ENCODE data around the gene RBM28.

Gene RBM28

GRCh38 chr7:128379900-128380479 lies 36.3 kb upstream of the RBM28 start (continued):
- TF ChIP-seq ZNF433 (tag by site-specific recombination; IDR thresholded peaks at IDR 0.05; ENCODE audit: low read depth) (no peak), SP7 (tag by site-specific recombination; IDR thresholded peaks at IDR 0.05) (no peak), BCL11B (tag by site-specific recombination; IDR thresholded peaks at IDR 0.05; ENCODE audit: low read depth) (no peak), ZNF324 (tag by site-specific recombination; IDR thresholded peaks at IDR 0.05) (no peak), REPIN1 (tag by site-specific recombination; IDR thresholded peaks at IDR 0.05; ENCODE audit: low read depth) (no peak), ZBTB48 (tag by site-specific recombination; IDR thresholded peaks at IDR 0.05) (no peak), ZNF670 (tag by site-specific recombination; IDR thresholded peaks at IDR 0.05; ENCODE audit: low read depth) (no peak)

DNA sequence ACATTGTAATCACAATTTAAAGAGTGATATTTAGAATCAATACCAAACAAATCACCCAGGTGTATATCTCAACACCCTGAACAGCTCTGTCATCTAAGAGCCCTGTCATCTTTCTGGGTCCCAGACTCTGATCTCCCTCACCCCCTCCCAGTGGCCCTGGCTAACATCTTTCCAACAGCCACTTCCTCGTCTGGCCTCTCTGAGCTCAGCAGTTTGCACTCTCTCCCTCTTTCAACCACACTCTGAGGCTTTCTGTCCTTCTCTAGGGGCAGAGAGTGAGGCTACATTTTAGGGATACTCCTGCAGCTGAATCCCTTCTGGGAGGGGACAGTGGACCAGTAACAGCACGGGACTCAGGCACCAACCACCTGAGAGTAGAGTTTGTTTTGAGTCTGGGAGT lies 34.9 kb upstream of the RBM28 start:
- CTCF ChIA-PET, result interaction anchor here (0.7 to 18.1 kb wide), 6 partner anchors 9 to 154 kb away, joined by 3 to 378 read pairs (median 4); partner anchors contain the start of gene RBM28
- TF ChIP-seq OVOL3 (tag by site-specific recombination; IDR thresholded peaks at IDR 0.05), result no peak
- TF ChIP-seq ZNF660 (tag by site-specific recombination; IDR thresholded peaks at IDR 0.05), result no peak
- no peak for TF ChIP-seq ZFP3 (tag by site-specific recombination; IDR thresholded peaks at IDR 0.05; ENCODE audit: low read depth)
- TF ChIP-seq ZNF473 (tag by site-specific recombination; IDR thresholded peaks at IDR 0.05), result no peak
- TF ChIP-seq RBAK (tag by site-specific recombination; IDR thresholded peaks at IDR 0.05), result no peak
- TF ChIP-seq ZNF514 (tag by site-specific recombination; IDR thresholded peaks at IDR 0.05), result no peak
- TF ChIP-seq MYNN (tag by site-specific recombination; IDR thresholded peaks at IDR 0.05; ENCODE audit: borderline replicate concordance), result no peak
- TF ChIP-seq ZNF521 (tag by site-specific recombination; IDR thresholded peaks at IDR 0.05), result no peak
- TF ChIP-seq ZNF2 (tag by site-specific recombination; IDR thresholded peaks at IDR 0.05), result no peak
- no peak for TF ChIP-seq ZNF791 (tag by site-specific recombination; IDR thresholded peaks at IDR 0.05)
- TF ChIP-seq, protein P1, sequence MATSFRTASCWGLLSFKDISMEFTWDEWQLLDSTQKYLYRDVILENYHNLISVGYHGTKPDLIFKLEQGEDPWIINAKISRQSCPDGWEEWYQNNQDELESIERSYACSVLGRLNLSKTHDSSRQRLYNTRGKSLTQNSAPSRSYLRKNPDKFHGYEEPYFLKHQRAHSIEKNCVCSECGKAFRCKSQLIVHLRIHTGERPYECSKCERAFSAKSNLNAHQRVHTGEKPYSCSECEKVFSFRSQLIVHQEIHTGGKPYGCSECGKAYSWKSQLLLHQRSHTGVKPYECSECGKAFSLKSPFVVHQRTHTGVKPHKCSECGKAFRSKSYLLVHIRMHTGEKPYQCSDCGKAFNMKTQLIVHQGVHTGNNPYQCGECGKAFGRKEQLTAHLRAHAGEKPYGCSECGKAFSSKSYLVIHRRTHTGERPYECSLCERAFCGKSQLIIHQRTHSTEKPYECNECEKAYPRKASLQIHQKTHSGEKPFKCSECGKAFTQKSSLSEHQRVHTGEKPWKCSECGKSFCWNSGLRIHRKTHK (tag by site-specific recombination; IDR thresholded peaks at IDR 0.05), result no peak
- POLR2A ChIA-PET, result no interaction called here
- no peaks in the 10 kb centered on the region for H3K36me3 ChIP-seq (ENCODE audit: control insufficient read depth in 2 of 2, insufficient read depth in 1 of 2, low read length in 2 of 2)
- H3K4me3 ChIP-seq (ENCODE audit: low read depth, low read length), result no peak overlapping the region
- H3K9me3 ChIP-seq (ENCODE audit: control insufficient read depth, insufficient read depth, low read depth, low read length), result no peaks in the 10 kb centered on the region
- H3K4me1 ChIP-seq (ENCODE audit: control insufficient read depth, insufficient read depth, low read length), result no peaks in the 10 kb centered on the region
- no peak overlapping the region for H3K27ac ChIP-seq (ENCODE audit: extremely low read depth, low read depth, low read length)

DNA sequence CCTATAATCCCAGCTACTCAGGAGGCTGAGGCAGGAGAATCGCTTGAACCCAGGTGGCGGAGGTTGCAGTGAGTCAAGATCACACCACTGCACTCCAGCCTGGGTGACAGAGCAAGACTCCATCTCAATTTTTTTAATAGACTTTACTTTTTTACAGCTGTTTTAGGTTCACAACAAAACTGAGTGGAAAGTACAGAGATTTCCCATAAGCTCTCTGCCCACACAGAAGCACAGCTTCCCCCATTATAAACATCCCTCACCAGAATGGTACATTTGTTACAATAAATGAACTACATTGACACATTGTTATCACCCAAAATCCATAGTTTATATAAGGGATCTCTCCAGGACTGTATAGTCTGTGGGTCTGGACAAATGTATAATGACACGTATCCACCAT lies 32.4 kb upstream of the RBM28 start:
- no peak overlapping the region for H3K4me3 ChIP-seq (ENCODE audit: low read depth, low read length)
- H3K36me3 ChIP-seq (ENCODE audit: control insufficient read depth in 2 of 2, insufficient read depth in 1 of 2, low read length in 2 of 2), result no peaks in the 10 kb centered on the region
- H3K4me1 ChIP-seq (ENCODE audit: control insufficient read depth, insufficient read depth, low read length), result no peaks in the 10 kb centered on the region
- ChIA-PET POLR2A (no interaction called here), CTCF (interaction anchor here (1.4 to 18.1 kb wide), 3 partner anchors 12 to 50 kb away, joined by 5 to 378 read pairs (median 29); partner anchors contain the start of gene RBM28)
- no peaks in the 10 kb centered on the region for H3K9me3 ChIP-seq (ENCODE audit: control insufficient read depth, insufficient read depth, low read depth, low read length)
- TF ChIP-seq ZNF132 (tag by site-specific recombination; IDR thresholded peaks at IDR 0.05; ENCODE audit: borderline replicate concordance) (no peak), ZNF747 (tag by site-specific recombination; IDR thresholded peaks at IDR 0.05) (no peak), ZNF48 (tag by site-specific recombination; IDR thresholded peaks at IDR 0.05) (no peak)
- TF ChIP-seq, protein P2, sequence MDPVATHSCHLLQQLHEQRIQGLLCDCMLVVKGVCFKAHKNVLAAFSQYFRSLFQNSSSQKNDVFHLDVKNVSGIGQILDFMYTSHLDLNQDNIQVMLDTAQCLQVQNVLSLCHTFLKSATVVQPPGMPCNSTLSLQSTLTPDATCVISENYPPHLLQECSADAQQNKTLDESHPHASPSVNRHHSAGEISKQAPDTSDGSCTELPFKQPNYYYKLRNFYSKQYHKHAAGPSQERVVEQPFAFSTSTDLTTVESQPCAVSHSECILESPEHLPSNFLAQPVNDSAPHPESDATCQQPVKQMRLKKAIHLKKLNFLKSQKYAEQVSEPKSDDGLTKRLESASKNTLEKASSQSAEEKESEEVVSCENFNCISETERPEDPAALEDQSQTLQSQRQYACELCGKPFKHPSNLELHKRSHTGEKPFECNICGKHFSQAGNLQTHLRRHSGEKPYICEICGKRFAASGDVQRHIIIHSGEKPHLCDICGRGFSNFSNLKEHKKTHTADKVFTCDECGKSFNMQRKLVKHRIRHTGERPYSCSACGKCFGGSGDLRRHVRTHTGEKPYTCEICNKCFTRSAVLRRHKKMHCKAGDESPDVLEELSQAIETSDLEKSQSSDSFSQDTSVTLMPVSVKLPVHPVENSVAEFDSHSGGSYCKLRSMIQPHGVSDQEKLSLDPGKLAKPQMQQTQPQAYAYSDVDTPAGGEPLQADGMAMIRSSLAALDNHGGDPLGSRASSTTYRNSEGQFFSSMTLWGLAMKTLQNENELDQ (tag by site-specific recombination; IDR thresholded peaks at IDR 0.05; ENCODE audit: low read depth), result no peak
- no peak overlapping the region for H3K27ac ChIP-seq (ENCODE audit: extremely low read depth, low read depth, low read length)

Measured in HEK293 (cell line).